Measurements from ENCODE around the gene OAS3. TPM values are rescaled to one million over a fixed set of nuclear protein-coding genes. Genes with fewer than 3 reads are reported as not detected.

OAS3 gene
- total and polyA plus RNA-seq, 2 donors (not counting 1 experiment from before 2014, with no cell fraction given), result 16.5 to 24.9 TPM

DNA sequence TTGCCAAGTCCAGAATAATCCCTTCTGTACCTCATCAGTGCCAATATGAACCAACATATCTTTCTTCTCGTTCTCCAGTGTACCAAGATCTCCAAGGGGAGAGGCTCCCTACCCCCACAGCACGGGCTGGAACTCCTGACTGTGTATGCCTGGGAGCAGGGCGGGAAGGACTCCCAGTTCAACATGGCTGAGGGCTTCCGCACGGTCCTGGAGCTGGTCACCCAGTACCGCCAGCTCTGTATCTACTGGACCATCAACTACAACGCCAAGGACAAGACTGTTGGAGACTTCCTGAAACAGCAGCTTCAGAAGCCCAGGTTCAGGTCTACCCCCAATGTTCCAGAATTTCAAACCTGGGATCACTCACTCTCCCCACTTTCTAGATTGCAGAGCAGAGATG is 29.6 kb downstream of the OAS3 start:
- ATAC-seq (ENCODE audit: low read depth) (no peak), DNase-seq (no peak)
- no peak overlapping the region for H3K4me3 ChIP-seq (ENCODE audit: control extremely low read depth in 1 of 5, extremely low read depth in 1 of 5, insufficient read depth in 1 of 5, low read depth in 2 of 5, low read length in 4 of 5)
- no peaks in the 10 kb centered on the region for H3K27me3 Mint-ChIP-seq
- no peak overlapping the region for H3K4me3 Mint-ChIP-seq
- CTCF ChIA-PET, result no interaction called here
- no peak overlapping the region for H2AFZ ChIP-seq (ENCODE audit: insufficient read depth, low read depth, low read length, poor library complexity, severe bottlenecking)
- H4K20me1 ChIP-seq (ENCODE audit: control insufficient read depth, insufficient read depth, low read length, poor library complexity, severe bottlenecking), result no peaks in the 10 kb centered on the region
- no peaks in the 10 kb centered on the region for H3K9me3 ChIP-seq (ENCODE audit: control extremely low read depth in 1 of 3, control insufficient read depth in 2 of 3, insufficient read depth in 1 of 3, low read length in 2 of 3)
- no peaks in the 10 kb centered on the region for H3K4me1 Mint-ChIP-seq
- no peaks in the 10 kb centered on the region for H3K27me3 ChIP-seq (replicated peaks in 1 of 4; ENCODE audit: control extremely low read depth in 1 of 4, control insufficient read depth in 3 of 4, insufficient read depth in 4 of 4, low read length in 3 of 4)
- WGBS (ENCODE audit: insufficient coverage), result 93% methylated on average over 6 of the region's 7 CpGs
- TF ChIP-seq, protein P1, sequence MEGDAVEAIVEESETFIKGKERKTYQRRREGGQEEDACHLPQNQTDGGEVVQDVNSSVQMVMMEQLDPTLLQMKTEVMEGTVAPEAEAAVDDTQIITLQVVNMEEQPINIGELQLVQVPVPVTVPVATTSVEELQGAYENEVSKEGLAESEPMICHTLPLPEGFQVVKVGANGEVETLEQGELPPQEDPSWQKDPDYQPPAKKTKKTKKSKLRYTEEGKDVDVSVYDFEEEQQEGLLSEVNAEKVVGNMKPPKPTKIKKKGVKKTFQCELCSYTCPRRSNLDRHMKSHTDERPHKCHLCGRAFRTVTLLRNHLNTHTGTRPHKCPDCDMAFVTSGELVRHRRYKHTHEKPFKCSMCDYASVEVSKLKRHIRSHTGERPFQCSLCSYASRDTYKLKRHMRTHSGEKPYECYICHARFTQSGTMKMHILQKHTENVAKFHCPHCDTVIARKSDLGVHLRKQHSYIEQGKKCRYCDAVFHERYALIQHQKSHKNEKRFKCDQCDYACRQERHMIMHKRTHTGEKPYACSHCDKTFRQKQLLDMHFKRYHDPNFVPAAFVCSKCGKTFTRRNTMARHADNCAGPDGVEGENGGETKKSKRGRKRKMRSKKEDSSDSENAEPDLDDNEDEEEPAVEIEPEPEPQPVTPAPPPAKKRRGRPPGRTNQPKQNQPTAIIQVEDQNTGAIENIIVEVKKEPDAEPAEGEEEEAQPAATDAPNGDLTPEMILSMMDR (IDR thresholded peaks at IDR 0.05), result no peak
- H3K27ac Mint-ChIP-seq, result no peak overlapping the region
- H3K36me3 ChIP-seq (replicated peaks in 1 of 2; ENCODE audit: control extremely low read depth in 1 of 2, control insufficient read depth in 1 of 2, extremely low read depth in 1 of 2, insufficient read depth in 2 of 2, low read length in 1 of 2), result peaks cover 0 to 57% of the 10 kb centered on the region in 2 experiments
- H3K4me2 ChIP-seq (replicated peaks; ENCODE audit: low read depth, low read length, poor library complexity, severe bottlenecking), result no peak overlapping the region
- H3K4me1 ChIP-seq (ENCODE audit: control insufficient read depth in 2 of 2, insufficient read depth in 2 of 2, low read length in 2 of 2), result no peaks in the 10 kb centered on the region
- intact Hi-C loops (cut with micrococcal nuclease), result no loop called here
- no peak overlapping the region for H3K27ac ChIP-seq (ENCODE audit: low read length in 2 of 2)
- POLR2A ChIA-PET, result no interaction called here
- H3K9me3 Mint-ChIP-seq (ENCODE audit: insufficient read depth), result no peaks in the 10 kb centered on the region
- no peaks in the 10 kb centered on the region for H3K79me2 ChIP-seq (ENCODE audit: control insufficient read depth, insufficient read depth, low read length)
- H3K9ac ChIP-seq (ENCODE audit: low read length), result no peak overlapping the region

DNA sequence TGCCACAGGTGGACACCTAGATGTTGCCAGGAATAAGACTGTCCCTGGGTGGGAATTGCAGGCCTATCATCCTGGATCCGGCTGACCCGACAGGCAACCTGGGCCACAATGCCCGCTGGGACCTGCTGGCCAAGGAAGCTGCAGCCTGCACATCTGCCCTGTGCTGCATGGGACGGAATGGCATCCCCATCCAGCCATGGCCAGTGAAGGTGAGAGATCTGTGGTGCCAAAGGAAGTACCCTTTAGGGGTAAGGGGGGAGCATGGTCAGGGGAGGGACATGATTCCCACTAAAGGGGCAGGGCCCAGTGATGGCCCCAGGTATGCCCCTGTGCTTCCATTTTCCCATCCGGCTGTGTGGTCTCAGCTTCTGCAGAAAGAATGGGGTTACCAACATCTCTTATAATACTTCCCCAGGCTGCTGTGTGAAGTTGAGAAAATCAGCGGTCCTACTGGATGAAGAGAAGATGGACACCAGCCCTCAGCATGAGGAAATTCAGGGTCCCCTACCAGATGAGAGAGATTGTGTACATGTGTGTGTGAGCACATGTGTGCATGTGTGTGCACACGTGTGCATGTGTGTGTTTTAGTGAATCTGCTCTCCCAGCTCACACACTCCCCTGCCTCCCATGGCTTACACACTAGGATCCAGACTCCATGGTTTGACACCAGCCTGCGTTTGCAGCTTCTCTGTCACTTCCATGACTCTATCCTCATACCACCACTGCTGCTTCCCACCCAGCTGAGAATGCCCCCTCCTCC is 31.5 kb downstream of the OAS3 start:
- ChIA-PET POLR2A (no interaction called here), CTCF (no interaction called here)
- no peaks in the 10 kb centered on the region for H3K27me3 Mint-ChIP-seq
- no peak overlapping the region for H3K27ac ChIP-seq (ENCODE audit: low read length in 2 of 2)
- peaks cover 9% of the 10 kb centered on the region for H3K4me1 Mint-ChIP-seq
- WGBS (ENCODE audit: insufficient coverage), result 97% methylated on average over 6 of the region's 8 CpGs
- H3K4me3 Mint-ChIP-seq, result no peak overlapping the region
- H3K79me2 ChIP-seq (ENCODE audit: control insufficient read depth, insufficient read depth, low read length), result no peaks in the 10 kb centered on the region
- H3K27ac Mint-ChIP-seq, result no peak overlapping the region
- no peak overlapping the region for H3K4me2 ChIP-seq (replicated peaks; ENCODE audit: low read depth, low read length, poor library complexity, severe bottlenecking)
- no peak for TF ChIP-seq EZH2 (IDR thresholded peaks at IDR 0.05; ENCODE audit: borderline replicate concordance, insufficient read depth, low read depth, low read length, poor library complexity, severe bottlenecking)
- TF ChIP-seq, protein P1 (IDR thresholded peaks at IDR 0.05), result no peak
- ATAC-seq (ENCODE audit: low read depth) (no peak), DNase-seq (no peak)
- peaks cover 0 to 39% of the 10 kb centered on the region in 2 experiments for H3K36me3 ChIP-seq (replicated peaks in 1 of 2; ENCODE audit: control extremely low read depth in 1 of 2, control insufficient read depth in 1 of 2, extremely low read depth in 1 of 2, insufficient read depth in 2 of 2, low read length in 1 of 2)
- no peak overlapping the region for H2AFZ ChIP-seq (ENCODE audit: insufficient read depth, low read depth, low read length, poor library complexity, severe bottlenecking)
- H3K4me1 ChIP-seq (ENCODE audit: control insufficient read depth in 2 of 2, insufficient read depth in 2 of 2, low read length in 2 of 2), result peaks cover 0 to 8% of the 10 kb centered on the region in 2 donors
- no peaks in the 10 kb centered on the region for H3K9me3 ChIP-seq (ENCODE audit: control extremely low read depth in 1 of 3, control insufficient read depth in 2 of 3, insufficient read depth in 1 of 3, low read length in 2 of 3)
- no peaks in the 10 kb centered on the region for H3K27me3 ChIP-seq (replicated peaks in 1 of 4; ENCODE audit: control extremely low read depth in 1 of 4, control insufficient read depth in 3 of 4, insufficient read depth in 4 of 4, low read length in 3 of 4)
- H3K4me3 ChIP-seq (ENCODE audit: control extremely low read depth in 1 of 5, extremely low read depth in 1 of 5, insufficient read depth in 1 of 5, low read depth in 2 of 5, low read length in 4 of 5), result no peak overlapping the region
- no peaks in the 10 kb centered on the region for H3K9me3 Mint-ChIP-seq (ENCODE audit: insufficient read depth)
- intact Hi-C loops (cut with micrococcal nuclease), result no loop called here
- no peak overlapping the region for H3K9ac ChIP-seq (ENCODE audit: low read length)
- no peaks in the 10 kb centered on the region for H4K20me1 ChIP-seq (ENCODE audit: control insufficient read depth, insufficient read depth, low read length, poor library complexity, severe bottlenecking)
